B cell (primary cell): ENCODE data around the gene RNF112. TPM values are rescaled to one million over a fixed set of nuclear protein-coding genes. Genes with fewer than 3 reads are reported as not detected.

ENCODE experiments used
- ATAC-seq: fragments of 200-7000 bp; cut with Tn5 transposase; one replicate; pipeline ENCODE4 v1.10.0; 2021; ENCODE audit warnings: low read depth, mild to moderate bottlenecking, moderate number of reproducible peaks, moderate library complexity
- CTCF ChIA-PET: fragments of 350-600 bp; sonication (Branson Sonifier 250); formaldehyde crosslinking; loops from one replicate; lab custom pipeline; 2021; ENCODE audit warnings: antibody characterized with exemption, inconsistent platforms; lab: Charles Lee
- POLR2A ChIA-PET: fragments of 350-600 bp; sonication (Branson Sonifier 250); formaldehyde crosslinking; loops from one replicate; lab custom pipeline; 2021; ENCODE audit warnings: antibody characterized with exemption; lab: Charles Lee
- DNase-seq: peaks from one replicate; pipeline ENCODE4 v3.0.0; 2013
- H2AFZ ChIP-seq: 2 replicates; pipeline ENCODE4 v1.6.1; 2012; ENCODE audit warnings: mild to moderate bottlenecking, low read depth, low read length; ENCODE audit not compliant: insufficient read depth, poor library complexity, severe bottlenecking
- H3K27ac ChIP-seq, 2 donors: 1 replicate in 1 of 2; 2 replicates in 1 of 2; pipeline ENCODE4 v1.5.1; 2012 to 2013; ENCODE audit warnings: low read length in 2 of 2, mild to moderate bottlenecking in 2 of 2, moderate library complexity in 1 of 2
- H3K27me3 ChIP-seq, 4 experiments: fragments of 200-600 bp in 1 of 4; sonication (generic) in 1 of 4; replicated peaks in 1 of 4; 1 replicate in 2 of 4; 2 replicates in 2 of 4; pipeline versions ENCODE4 v1.6.1 to v1.7.0; 2013 to 2016; ENCODE audit warnings: low read length in 3 of 4, mild to moderate bottlenecking in 2 of 4, mixed read lengths in 1 of 4, moderate library complexity in 1 of 4; ENCODE audit not compliant: insufficient read depth in 4 of 4, control insufficient read depth in 3 of 4; ENCODE audit errors: control extremely low read depth in 1 of 4
- H3K36me3 ChIP-seq, 2 experiments: replicated peaks in 1 of 2; 1 replicate in 1 of 2; 2 replicates in 1 of 2; pipeline versions ENCODE4 v1.6.1 to v1.7.1; 2013; ENCODE audit warnings: low read length in 1 of 2; ENCODE audit not compliant: insufficient read depth in 2 of 2, control insufficient read depth in 1 of 2; ENCODE audit errors: control extremely low read depth in 1 of 2, extremely low read depth in 1 of 2
- H3K4me1 ChIP-seq, 2 donors: fragments of 200-600 bp in 1 of 2; sonication (generic) in 1 of 2; 1 replicate in 1 of 2; 2 replicates in 1 of 2; pipeline versions ENCODE4 v1.5.1 to v1.6.1; 2013 to 2017; ENCODE audit warnings: low read length in 2 of 2; ENCODE audit not compliant: control insufficient read depth in 2 of 2, insufficient read depth in 2 of 2
- H3K4me2 ChIP-seq: replicated peaks from 2 replicates; pipeline ENCODE3; 2012; ENCODE audit warnings: mild to moderate bottlenecking, low read depth, low read length; ENCODE audit not compliant: poor library complexity, severe bottlenecking
- H3K4me3 ChIP-seq, 5 experiments: fragments of 200-600 bp in 1 of 5; sonication (generic) in 1 of 5; 1 replicate in 3 of 5; 2 replicates in 2 of 5; pipeline versions ENCODE4 v1.5.1 to v1.7.0; 2011 to 2016; ENCODE audit warnings: low read length in 4 of 5, mild to moderate bottlenecking in 4 of 5, low read depth in 2 of 5, control low read depth in 1 of 5, moderate library complexity in 1 of 5; ENCODE audit not compliant: insufficient read depth in 1 of 5; ENCODE audit errors: control extremely low read depth in 1 of 5, extremely low read depth in 1 of 5
- H3K79me2 ChIP-seq: fragments of 200-600 bp; sonication (generic); one replicate; pipeline ENCODE4 v1.6.0; 2016; ENCODE audit warnings: low read length; ENCODE audit not compliant: control insufficient read depth, insufficient read depth
- H3K9ac ChIP-seq: fragments of 200-600 bp; sonication (generic); 2 replicates; pipeline ENCODE4 v1.6.1; 2017; ENCODE audit warnings: mild to moderate bottlenecking, low read length, moderate library complexity
- H3K9me3 ChIP-seq, 3 donors: one replicate each; pipeline versions ENCODE4 v1.6.1 to v1.7.1; 2013; ENCODE audit warnings: low read length in 2 of 3; ENCODE audit not compliant: control insufficient read depth in 2 of 3, insufficient read depth in 1 of 3; ENCODE audit errors: control extremely low read depth in 1 of 3
- H4K20me1 ChIP-seq: 2 replicates; pipeline ENCODE4 v1.6.0; 2012; ENCODE audit warnings: mild to moderate bottlenecking, low read length; ENCODE audit not compliant: insufficient read depth, control insufficient read depth, poor library complexity, severe bottlenecking
- H3K27ac Mint-ChIP-seq: one replicate; pipeline ENCODE4 v1.8.0; 2021; ENCODE audit warnings: mixed read lengths
- H3K27me3 Mint-ChIP-seq: one replicate; pipeline ENCODE4 v1.8.0; 2021; ENCODE audit warnings: mixed read lengths
- H3K4me1 Mint-ChIP-seq: one replicate; pipeline ENCODE4 v1.8.0; 2021; ENCODE audit warnings: mixed read lengths
- H3K4me3 Mint-ChIP-seq: one replicate; pipeline ENCODE4 v1.8.0; 2021; ENCODE audit warnings: mixed read lengths
- H3K9me3 Mint-ChIP-seq: one replicate; pipeline ENCODE4 v1.8.0; 2022; ENCODE audit warnings: mixed read lengths; ENCODE audit not compliant: insufficient read depth
- CTCF ChIP-seq: fragments of 200-600 bp; IDR thresholded peaks from one replicate; pipeline ENCODE4 v1.8.0; 2022; ENCODE audit warnings: antibody characterized with exemption, mild to moderate bottlenecking
- EZH2 ChIP-seq: IDR thresholded peaks from 2 replicates; pipeline ENCODE4 v1.6.1; 2012; ENCODE audit warnings: borderline replicate concordance, low read depth, mild to moderate bottlenecking, moderate library complexity, low read length; ENCODE audit not compliant: insufficient read depth, poor library complexity, severe bottlenecking
- WGBS: methylation state at CpG from one replicate; pipeline ENCODE4 v1.1.5; 2013; ENCODE audit warnings: missing lambda C conversion rate; ENCODE audit not compliant: insufficient coverage; 5-methylcytosine and 5-hydroxymethylcytosine counted together
- intact Hi-C: fragments of 100-400 bp; cut with micrococcal nuclease; formaldehyde crosslinking; loops from one replicate; pipeline ENCODE4 v1.10.0; 2022
- polyA plus RNA-seq: library from polyadenylated mRNA; depleted of rRNA; stranded (reverse); fragments of >200 nt; gene quantifications from 2 replicates; pipeline ENCODE4 v1.2.3, GENCODE V29; 2012
- total RNA-seq, 2 donors: library from RNA; stranded (reverse); fragments of 120-200 nt in 1 of 2; gene quantifications; 1 replicate in 1 of 2; 2 replicates in 1 of 2; pipeline versions ENCODE4 v1.2.3 to v1.2.4, GENCODE V29; 2013 to 2022

The RNF112 gene
- total and polyA plus RNA-seq, 2 donors (not counting 1 experiment from before 2014, with no cell fraction given) = 0.30 to 0.62 TPM

- H3K27ac ChIP-seq = no peak overlapping the region
- no peaks in the 10 kb centered on the region for H4K20me1 ChIP-seq
- Mint-ChIP-seq H3K27ac (no peak overlapping the region), H3K27me3 (peaks cover 23% of the 10 kb centered on the region), H3K4me3 (no peak overlapping the region), H3K4me1 (no peaks in the 10 kb centered on the region), H3K9me3 (no peaks in the 10 kb centered on the region)
- H3K4me2 ChIP-seq = no peak overlapping the region
- intact Hi-C loops = no loop called here
- H3K27me3 ChIP-seq = peaks cover 0 to 13% (median 1%) of the 10 kb centered on the region in 4 experiments
- H3K9me3 ChIP-seq = no peaks in the 10 kb centered on the region
- H2AFZ ChIP-seq = no peak overlapping the region
- POLR2A ChIA-PET = no interaction called here
- TF ChIP-seq CTCF (no peak), EZH2 (no peak)
- WGBS = no CpG with 5 or more reads among the region's 1 CpG
- H3K9ac ChIP-seq = no peak overlapping the region
- DNase-seq (no peak), ATAC-seq (no peak)
- H3K36me3 ChIP-seq = no peaks in the 10 kb centered on the region
- CTCF ChIA-PET = no interaction called here
- no peak overlapping the region for H3K4me3 ChIP-seq
- H3K4me1 ChIP-seq = no peaks in the 10 kb centered on the region
- no peaks in the 10 kb centered on the region for H3K79me2 ChIP-seq
These were observed 8.9 kb upstream of the RNF112 start for GRCh38 chr17:19402171-19402570.

GRCh38 chr17:19403021-19403420 lies 8.0 kb upstream of the RNF112 start:
- ChIA-PET CTCF (no interaction called here), POLR2A (no interaction called here)
- H4K20me1 ChIP-seq = no peaks in the 10 kb centered on the region
- no peaks in the 10 kb centered on the region for H3K36me3 ChIP-seq
- Mint-ChIP-seq H3K27me3 (peaks cover 23% of the 10 kb centered on the region), H3K4me1 (no peaks in the 10 kb centered on the region), H3K9me3 (no peaks in the 10 kb centered on the region), H3K27ac (no peak overlapping the region), H3K4me3 (no peak overlapping the region)
- H3K27ac ChIP-seq = no peak overlapping the region
- no peak overlapping the region for H2AFZ ChIP-seq
- H3K4me1 ChIP-seq = no peaks in the 10 kb centered on the region
- H3K9me3 ChIP-seq = no peaks in the 10 kb centered on the region
- DNase-seq (no peak), ATAC-seq (no peak)
- 84% methylated on average over 4 of the region's 4 CpGs for WGBS
- H3K4me2 ChIP-seq = no peak overlapping the region
- TF ChIP-seq CTCF (no peak), EZH2 (no peak)
- intact Hi-C loops = no loop called here
- H3K79me2 ChIP-seq = no peaks in the 10 kb centered on the region
- peaks cover 0 to 8% (median under 1%) of the 10 kb centered on the region in 4 experiments for H3K27me3 ChIP-seq
- no peak overlapping the region for H3K4me3 ChIP-seq
- no peak overlapping the region for H3K9ac ChIP-seq
